Liver (tissue), 3 donors: ENCODE measurements around the gene C1orf50.

ENCODE experiments used
- FOXA2 ChIP-seq: IDR thresholded peaks from 2 replicates; pipeline ENCODE4 v1.6.1; 2016; ENCODE audit warnings: antibody characterized with exemption
- JUND ChIP-seq, 2 donors: IDR thresholded peaks; 2 replicates each; pipeline ENCODE4 v1.6.1; 2016; ENCODE audit warnings: antibody characterized with exemption in 2 of 2
- MAX ChIP-seq: IDR thresholded peaks from 2 replicates; pipeline ENCODE4 v1.6.1; 2016; ENCODE audit warnings: antibody characterized with exemption
- RAD21 ChIP-seq, 2 donors: IDR thresholded peaks; 2 replicates each; pipeline ENCODE4 v1.6.1; 2016; ENCODE audit warnings: antibody characterized with exemption in 2 of 2, mild to moderate bottlenecking in 2 of 2
- SP1 ChIP-seq: IDR thresholded peaks from 2 replicates; pipeline ENCODE4 v1.6.1; 2018; ENCODE audit warnings: antibody characterized with exemption, mild to moderate bottlenecking
- TAF1 ChIP-seq: conservative IDR thresholded peaks from 2 replicates; pipeline ENCODE4 v1.6.1; 2016; ENCODE audit warnings: antibody characterized with exemption, mild to moderate bottlenecking
- YY1 ChIP-seq: IDR thresholded peaks from 2 replicates; pipeline ENCODE4 v1.6.1; 2016; ENCODE audit warnings: antibody characterized with exemption, mild to moderate bottlenecking
- TF ChIP-seq, protein P1 (sequence below): fragments of 150-350 bp; IDR thresholded peaks from 2 replicates; pipeline ENCODE4 v1.5.1; 2017; ENCODE audit warnings: improper control_type of control experiment, low read depth, low read length; ENCODE audit not compliant: missing input control
- donor health status: healthy.
- donor health status: healthy.

- TF ChIP-seq, protein P1, sequence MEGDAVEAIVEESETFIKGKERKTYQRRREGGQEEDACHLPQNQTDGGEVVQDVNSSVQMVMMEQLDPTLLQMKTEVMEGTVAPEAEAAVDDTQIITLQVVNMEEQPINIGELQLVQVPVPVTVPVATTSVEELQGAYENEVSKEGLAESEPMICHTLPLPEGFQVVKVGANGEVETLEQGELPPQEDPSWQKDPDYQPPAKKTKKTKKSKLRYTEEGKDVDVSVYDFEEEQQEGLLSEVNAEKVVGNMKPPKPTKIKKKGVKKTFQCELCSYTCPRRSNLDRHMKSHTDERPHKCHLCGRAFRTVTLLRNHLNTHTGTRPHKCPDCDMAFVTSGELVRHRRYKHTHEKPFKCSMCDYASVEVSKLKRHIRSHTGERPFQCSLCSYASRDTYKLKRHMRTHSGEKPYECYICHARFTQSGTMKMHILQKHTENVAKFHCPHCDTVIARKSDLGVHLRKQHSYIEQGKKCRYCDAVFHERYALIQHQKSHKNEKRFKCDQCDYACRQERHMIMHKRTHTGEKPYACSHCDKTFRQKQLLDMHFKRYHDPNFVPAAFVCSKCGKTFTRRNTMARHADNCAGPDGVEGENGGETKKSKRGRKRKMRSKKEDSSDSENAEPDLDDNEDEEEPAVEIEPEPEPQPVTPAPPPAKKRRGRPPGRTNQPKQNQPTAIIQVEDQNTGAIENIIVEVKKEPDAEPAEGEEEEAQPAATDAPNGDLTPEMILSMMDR, result no peak
- TF ChIP-seq TAF1 (no peak), YY1 (no peak), JUND (IDR thresholded peaks at IDR 0.05) (no peak), MAX (no peak), RAD21 (IDR thresholded peaks at IDR 0.05) (no peak), FOXA2 (no peak), SP1 (no peak)
Measured at GRCh38 chr1:42753070-42753469, 14.0 kb upstream of the C1orf50 start.
